ENCODE data around the gene GORASP1. TPM values are rescaled to one million over a fixed set of nuclear protein-coding genes. Genes with fewer than 3 reads are reported as not detected.

The GORASP1 gene
- total RNA-seq, 4 donors from 2014 or later, result 34.3 to 81.9 (median 38.5) TPM

GRCh38 chr3:39127908-39128304 is 20.5 kb upstream of the GORASP1 start:
- intact Hi-C loops (cut with DNase I; ENCODE audit: low total_unique reads) (loop anchor here (2.0 to 5.0 kb wide), 2 partner anchors 61 to 79 kb away; no protein-coding TSS in a partner anchor), in situ Hi-C loops (cut with MboI; ENCODE audit: low sequenced_read_pairs in 4 of 4) (loop anchor here (5.0 to 10.0 kb wide), 4 partner anchors 147 to 164 kb away; partner anchors contain the start of gene CX3CR1 (in 1 of the 4))
- TF ChIP-seq, protein P1, sequence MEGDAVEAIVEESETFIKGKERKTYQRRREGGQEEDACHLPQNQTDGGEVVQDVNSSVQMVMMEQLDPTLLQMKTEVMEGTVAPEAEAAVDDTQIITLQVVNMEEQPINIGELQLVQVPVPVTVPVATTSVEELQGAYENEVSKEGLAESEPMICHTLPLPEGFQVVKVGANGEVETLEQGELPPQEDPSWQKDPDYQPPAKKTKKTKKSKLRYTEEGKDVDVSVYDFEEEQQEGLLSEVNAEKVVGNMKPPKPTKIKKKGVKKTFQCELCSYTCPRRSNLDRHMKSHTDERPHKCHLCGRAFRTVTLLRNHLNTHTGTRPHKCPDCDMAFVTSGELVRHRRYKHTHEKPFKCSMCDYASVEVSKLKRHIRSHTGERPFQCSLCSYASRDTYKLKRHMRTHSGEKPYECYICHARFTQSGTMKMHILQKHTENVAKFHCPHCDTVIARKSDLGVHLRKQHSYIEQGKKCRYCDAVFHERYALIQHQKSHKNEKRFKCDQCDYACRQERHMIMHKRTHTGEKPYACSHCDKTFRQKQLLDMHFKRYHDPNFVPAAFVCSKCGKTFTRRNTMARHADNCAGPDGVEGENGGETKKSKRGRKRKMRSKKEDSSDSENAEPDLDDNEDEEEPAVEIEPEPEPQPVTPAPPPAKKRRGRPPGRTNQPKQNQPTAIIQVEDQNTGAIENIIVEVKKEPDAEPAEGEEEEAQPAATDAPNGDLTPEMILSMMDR (IDR thresholded peaks at IDR 0.05 in 4 of 5, conservative IDR thresholded peaks at IDR 0.05 in 1 of 5), result no peak
- TF ChIP-seq POLR2A (IDR thresholded peaks at IDR 0.05), result no peak
- Histone ChIP-seq H3K36me3 (no peaks in the 10 kb centered on the region), H3K9me3 (no peaks in the 10 kb centered on the region), H3K27ac (no peak overlapping the region), H3K4me1 (no peaks in the 10 kb centered on the region), H3K4me3 (no peak overlapping the region), H3K27me3 (no peaks in the 10 kb centered on the region)
- DNase-seq (no peak), ATAC-seq (no peak)

- intact Hi-C loops (cut with DNase I; ENCODE audit: low total_unique reads) (loop anchor here (2.0 to 5.0 kb wide), 2 partner anchors 61 to 80 kb away; no protein-coding TSS in a partner anchor), in situ Hi-C loops (cut with MboI; ENCODE audit: low sequenced_read_pairs in 4 of 4) (loop anchor here (5.0 to 10.0 kb wide), 4 partner anchors 147 to 165 kb away; partner anchors contain the start of gene CX3CR1 (in 1 of the 4))
- ATAC-seq (no peak), DNase-seq (no peak)
- no peaks in the 10 kb centered on the region for H3K9me3 ChIP-seq
- H3K36me3 ChIP-seq, result no peaks in the 10 kb centered on the region
- no peaks in the 10 kb centered on the region for H3K27me3 ChIP-seq
- H3K4me1 ChIP-seq, result no peaks in the 10 kb centered on the region
- TF ChIP-seq POLR2A (IDR thresholded peaks at IDR 0.05), result no peak
- TF ChIP-seq, protein P1 (IDR thresholded peaks at IDR 0.05 in 4 of 5, conservative IDR thresholded peaks at IDR 0.05 in 1 of 5), result no peak
- H3K4me3 ChIP-seq, result no peak overlapping the region
- no peak overlapping the region for H3K27ac ChIP-seq
Observed at GRCh38 chr3:39127269-39127907, 20.0 kb upstream of the GORASP1 start.

GRCh38 chr3:39126532-39127071 is 19.2 kb upstream of the GORASP1 start:
- ATAC-seq (peak; percentile 63 to 77), DNase-seq (no peak)
- TF ChIP-seq, protein P1 (IDR thresholded peaks at IDR 0.05 in 4 of 5, conservative IDR thresholded peaks at IDR 0.05 in 1 of 5), result peak; percentile 55 to 75 (median 64)
- no peak for TF ChIP-seq POLR2A (IDR thresholded peaks at IDR 0.05)
- Histone ChIP-seq H3K27me3 (no peaks in the 10 kb centered on the region), H3K9me3 (no peaks in the 10 kb centered on the region), H3K4me1 (no peaks in the 10 kb centered on the region), H3K27ac (no peak overlapping the region), H3K36me3 (no peaks in the 10 kb centered on the region), H3K4me3 (no peak overlapping the region)
- intact Hi-C loops (cut with DNase I; ENCODE audit: low total_unique reads) (loop anchor here (1.0 to 5.0 kb wide), 4 partner anchors 62 to 166 kb away; no protein-coding TSS in a partner anchor), in situ Hi-C loops (cut with MboI; ENCODE audit: low sequenced_read_pairs in 4 of 4) (loop anchor here (5.0 to 10.0 kb wide), 4 partner anchors 148 to 166 kb away; partner anchors contain the start of gene CX3CR1 (in 1 of the 4))

DNA sequence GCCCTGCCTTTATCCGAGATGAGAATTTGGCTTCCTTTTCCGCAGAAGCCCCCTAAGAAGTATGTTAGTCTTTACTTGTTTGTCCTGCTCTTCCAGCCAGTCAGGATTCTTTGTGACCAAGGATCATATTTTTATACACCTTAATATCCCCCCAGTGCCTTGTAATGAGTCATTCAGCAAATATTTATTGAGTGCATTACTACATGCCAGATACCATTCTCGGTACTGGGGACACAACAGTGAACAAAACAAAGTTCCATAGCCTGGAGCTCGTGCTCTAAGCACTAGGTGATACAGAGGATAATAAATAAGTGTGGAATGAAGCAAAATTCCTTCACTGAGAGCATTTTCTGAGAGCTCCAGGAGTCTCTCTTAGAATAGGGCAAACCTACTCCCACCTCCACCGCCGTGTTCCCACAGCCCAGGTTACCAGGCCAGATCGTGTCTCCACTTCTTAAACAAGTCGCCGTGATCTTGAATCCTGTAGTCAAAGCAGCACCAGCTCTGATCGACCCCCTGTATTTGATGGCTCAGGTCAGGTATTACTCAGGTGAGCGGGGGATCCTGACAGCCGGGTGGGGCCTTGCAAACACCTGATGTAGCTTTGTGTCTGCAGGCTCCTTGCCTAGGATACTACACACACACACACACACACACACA is 18.5 kb upstream of the GORASP1 start:
- Histone ChIP-seq H3K9me3 (no peaks in the 10 kb centered on the region), H3K36me3 (no peaks in the 10 kb centered on the region), H3K27me3 (no peaks in the 10 kb centered on the region), H3K4me1 (no peaks in the 10 kb centered on the region), H3K27ac (no peak overlapping the region), H3K4me3 (no peak overlapping the region)
- intact Hi-C loops (cut with DNase I; ENCODE audit: low total_unique reads) (loop anchor here (1.0 to 5.0 kb wide), 4 partner anchors 63 to 166 kb away; no protein-coding TSS in a partner anchor), in situ Hi-C loops (cut with MboI; ENCODE audit: low sequenced_read_pairs in 4 of 4) (loop anchor here (5.0 to 10.0 kb wide), 4 partner anchors 149 to 166 kb away; partner anchors contain the start of gene CX3CR1 (in 1 of the 4))
- TF ChIP-seq POLR2A (IDR thresholded peaks at IDR 0.05), result no peak
- TF ChIP-seq, protein P1 (IDR thresholded peaks at IDR 0.05 in 4 of 5, conservative IDR thresholded peaks at IDR 0.05 in 1 of 5), result no peak
- DNase-seq (no peak), ATAC-seq (no peak)

All from gastrocnemius medialis (tissue), 4 donors.